Ishikawa (cell line): Measurements from ENCODE around the gene THADA.

Experiments used
- CEBPB ChIP-seq: IDR thresholded peaks from 2 replicates; pipeline ENCODE4 v1.6.1; 2012
- CREB1 ChIP-seq: IDR thresholded peaks from 2 replicates; pipeline ENCODE4 v1.6.1; 2012; ENCODE audit warnings: low read depth
- EGR1 ChIP-seq: IDR thresholded peaks from 2 replicates; pipeline ENCODE4 v1.6.1; 2012
- EP300 ChIP-seq: IDR thresholded peaks from 2 replicates; pipeline ENCODE4 v1.6.1; 2012; ENCODE audit warnings: borderline replicate concordance
- MAX ChIP-seq: IDR thresholded peaks from 2 replicates; pipeline ENCODE4 v1.6.1; 2012
- NFIC ChIP-seq: IDR thresholded peaks from 2 replicates; pipeline ENCODE4 v1.6.1; 2012
- RAD21 ChIP-seq: IDR thresholded peaks from 2 replicates; pipeline ENCODE4 v1.6.1; 2012; ENCODE audit warnings: low read depth
- REST ChIP-seq: IDR thresholded peaks from 2 replicates; pipeline ENCODE4 v1.6.1; 2012; ENCODE audit warnings: low read depth, mild to moderate bottlenecking
- TAF1 ChIP-seq: IDR thresholded peaks from 2 replicates; pipeline ENCODE4 v1.6.1; 2012; ENCODE audit warnings: low read depth, mild to moderate bottlenecking
- TCF12 ChIP-seq: IDR thresholded peaks from 2 replicates; pipeline ENCODE4 v1.6.1; 2012; ENCODE audit warnings: low read depth
- USF1 ChIP-seq: IDR thresholded peaks from 2 replicates; pipeline ENCODE4 v1.6.1; 2012
- YY1 ChIP-seq: IDR thresholded peaks from 2 replicates; pipeline ENCODE4 v1.6.1; 2012; ENCODE audit warnings: low read depth

GRCh38 chr2:43568228-43568627 is 27.6 kb downstream of the THADA start:
- TF ChIP-seq REST, result no peak
- no peak for TF ChIP-seq USF1
- TF ChIP-seq EP300, result no peak
- TF ChIP-seq RAD21, result no peak
- no peak for TF ChIP-seq YY1
- TF ChIP-seq CEBPB, result no peak
- no peak for TF ChIP-seq MAX
- no peak for TF ChIP-seq CREB1
- no peak for TF ChIP-seq NFIC
- no peak for TF ChIP-seq TCF12
- TF ChIP-seq TAF1, result no peak
- TF ChIP-seq EGR1, result no peak
